Transverse colon (tissue), 4 donors: ENCODE data around the gene DMAP1. TPM values are rescaled to one million over a fixed set of nuclear protein-coding genes. Genes with fewer than 3 reads are reported as not detected.

Experiments used
- DNase-seq: peaks from one replicate; pipeline ENCODE4 v3.0.0-alpha.2; 2019
- H3K27ac ChIP-seq, 4 donors: fragments of 200-600 bp; sonication (generic); 2 replicates each; pipeline ENCODE4 v1.5.1; 2016 to 2018; ENCODE audit warnings: inconsistent platforms in 4 of 4
- H3K27me3 ChIP-seq: fragments of 200-600 bp; sonication (generic); 2 replicates; pipeline ENCODE4 v1.5.1; 2017; ENCODE audit warnings: inconsistent platforms
- H3K36me3 ChIP-seq, 4 donors: fragments of 200-600 bp; sonication (generic); 2 replicates each; pipeline ENCODE4 v1.5.1; 2017 to 2019; ENCODE audit warnings: inconsistent platforms in 4 of 4
- H3K4me1 ChIP-seq, 4 donors: fragments of 200-600 bp; sonication (generic); 2 replicates each; pipeline ENCODE4 v1.5.1; 2017 to 2020; ENCODE audit warnings: inconsistent platforms in 4 of 4
- H3K4me3 ChIP-seq, 4 donors: fragments of 200-600 bp; sonication (generic); 1 replicate in 1 of 4; 2 replicates in 3 of 4; pipeline versions ENCODE4 v1.5.1 to v1.6.1; 2017 to 2019; ENCODE audit warnings: inconsistent platforms in 4 of 4
- H3K9me3 ChIP-seq, 2 donors: fragments of 200-600 bp; sonication (generic); 2 replicates each; pipeline ENCODE4 v1.5.1; 2017 to 2019; ENCODE audit warnings: inconsistent platforms in 2 of 2
- EP300 ChIP-seq: sonication (generic); formaldehyde crosslinking; IDR thresholded peaks from one replicate; pipeline ENCODE4 v1.6.1; 2017; ENCODE audit warnings: antibody characterized with exemption, low read depth
- POLR2A ChIP-seq: fragments of 450-650 bp; IDR thresholded peaks from one replicate; pipeline ENCODE4 v1.6.1; 2016; ENCODE audit warnings: antibody characterized with exemption, mild to moderate bottlenecking, moderate library complexity
- POLR2AphosphoS5 ChIP-seq, 3 donors: sonication (generic); formaldehyde crosslinking; IDR thresholded peaks; one replicate each; pipeline ENCODE4 v1.6.1; 2016; ENCODE audit warnings: antibody characterized with exemption in 3 of 3
- WGBS, 2 donors: methylation state at CpG; one replicate each; pipeline ENCODE4 v1.1.5; 2018; ENCODE audit warnings: low coverage in 1 of 2; 5-methylcytosine and 5-hydroxymethylcytosine counted together
- in situ Hi-C, 4 donors: fragments of 200-750 bp; cut with MboI; loops; one replicate each; pipeline versions ENCODE4 v1.15.0 to v1.15.1; 2017; ENCODE audit warnings: low sequenced_read_pairs in 3 of 4, low pct_ligation_motif_present in 1 of 4, low pct_unique_long_range_greater_than_20kb in 1 of 4
- intact Hi-C: fragments of 100-400 bp; cut with DNase I; formaldehyde crosslinking; loops from one replicate; pipeline ENCODE4 v1.15.1; 2023; ENCODE audit warnings: low total_unique reads
- total RNA-seq, 4 donors: library from RNA; depleted of rRNA; stranded (reverse); fragments of >200 nt; gene quantifications; one replicate each; pipeline ENCODE4 v1.1.0, GENCODE V29; 2016
- TF ChIP-seq, protein P1 (sequence below), 5 experiments: fragments of 200-600 bp in 3 of 5; fragments of 450-650 bp in 2 of 5; sonication (generic) in 3 of 5; IDR thresholded peaks; 1 replicate in 2 of 5; 2 replicates in 3 of 5; pipeline ENCODE4 v1.5.1; 2016 to 2017; ENCODE audit warnings: antibody characterized with exemption in 5 of 5, inconsistent platforms in 3 of 5, mild to moderate bottlenecking in 2 of 5, moderate library complexity in 1 of 5

Gene DMAP1
- total RNA-seq, 4 donors from 2014 or later = 57.8 to 130 (median 93.6) TPM

DNA sequence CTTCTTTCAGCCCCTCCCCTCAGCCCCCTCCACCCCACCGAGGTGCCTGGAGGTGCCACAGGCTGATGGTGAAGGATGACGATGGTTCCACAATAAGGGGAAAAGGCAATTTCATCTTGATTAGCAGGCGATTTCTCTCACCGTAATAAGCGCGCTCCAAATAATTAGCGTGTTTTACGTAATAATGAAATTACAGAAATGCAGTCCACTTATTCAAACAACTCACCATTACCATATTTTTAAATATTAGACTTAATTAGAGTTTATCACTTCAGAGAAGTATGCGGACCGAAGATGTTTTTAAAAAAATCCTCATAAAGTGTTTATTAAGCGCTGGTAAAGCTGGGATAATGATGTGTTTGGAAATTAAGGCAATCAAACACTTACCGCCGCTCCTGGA is 14.9 kb downstream of the DMAP1 start:
- TF ChIP-seq EP300 (no peak), POLR2AphosphoS5 (IDR thresholded peaks at IDR 0.05) (no peak), POLR2A (no peak)
- TF ChIP-seq, protein P1, sequence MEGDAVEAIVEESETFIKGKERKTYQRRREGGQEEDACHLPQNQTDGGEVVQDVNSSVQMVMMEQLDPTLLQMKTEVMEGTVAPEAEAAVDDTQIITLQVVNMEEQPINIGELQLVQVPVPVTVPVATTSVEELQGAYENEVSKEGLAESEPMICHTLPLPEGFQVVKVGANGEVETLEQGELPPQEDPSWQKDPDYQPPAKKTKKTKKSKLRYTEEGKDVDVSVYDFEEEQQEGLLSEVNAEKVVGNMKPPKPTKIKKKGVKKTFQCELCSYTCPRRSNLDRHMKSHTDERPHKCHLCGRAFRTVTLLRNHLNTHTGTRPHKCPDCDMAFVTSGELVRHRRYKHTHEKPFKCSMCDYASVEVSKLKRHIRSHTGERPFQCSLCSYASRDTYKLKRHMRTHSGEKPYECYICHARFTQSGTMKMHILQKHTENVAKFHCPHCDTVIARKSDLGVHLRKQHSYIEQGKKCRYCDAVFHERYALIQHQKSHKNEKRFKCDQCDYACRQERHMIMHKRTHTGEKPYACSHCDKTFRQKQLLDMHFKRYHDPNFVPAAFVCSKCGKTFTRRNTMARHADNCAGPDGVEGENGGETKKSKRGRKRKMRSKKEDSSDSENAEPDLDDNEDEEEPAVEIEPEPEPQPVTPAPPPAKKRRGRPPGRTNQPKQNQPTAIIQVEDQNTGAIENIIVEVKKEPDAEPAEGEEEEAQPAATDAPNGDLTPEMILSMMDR (IDR thresholded peaks at IDR 0.05) = no peak
- H3K9me3 ChIP-seq = no peaks in the 10 kb centered on the region
- no peak for DNase-seq
- in situ Hi-C loops = loop anchor here in 1 of 4 donors (10.0 kb wide), 1 partner anchor 67 kb away; no protein-coding TSS in a partner anchor
- intact Hi-C loops = no loop called here
- no peaks in the 10 kb centered on the region for H3K4me1 ChIP-seq
- H3K36me3 ChIP-seq = no peaks in the 10 kb centered on the region
- no peaks in the 10 kb centered on the region for H3K27me3 ChIP-seq
- no peak overlapping the region for H3K27ac ChIP-seq
- WGBS, 2 donors = 97% methylated on average over 7 to 13 of the region's 13 CpGs
- no peak overlapping the region for H3K4me3 ChIP-seq

DNA sequence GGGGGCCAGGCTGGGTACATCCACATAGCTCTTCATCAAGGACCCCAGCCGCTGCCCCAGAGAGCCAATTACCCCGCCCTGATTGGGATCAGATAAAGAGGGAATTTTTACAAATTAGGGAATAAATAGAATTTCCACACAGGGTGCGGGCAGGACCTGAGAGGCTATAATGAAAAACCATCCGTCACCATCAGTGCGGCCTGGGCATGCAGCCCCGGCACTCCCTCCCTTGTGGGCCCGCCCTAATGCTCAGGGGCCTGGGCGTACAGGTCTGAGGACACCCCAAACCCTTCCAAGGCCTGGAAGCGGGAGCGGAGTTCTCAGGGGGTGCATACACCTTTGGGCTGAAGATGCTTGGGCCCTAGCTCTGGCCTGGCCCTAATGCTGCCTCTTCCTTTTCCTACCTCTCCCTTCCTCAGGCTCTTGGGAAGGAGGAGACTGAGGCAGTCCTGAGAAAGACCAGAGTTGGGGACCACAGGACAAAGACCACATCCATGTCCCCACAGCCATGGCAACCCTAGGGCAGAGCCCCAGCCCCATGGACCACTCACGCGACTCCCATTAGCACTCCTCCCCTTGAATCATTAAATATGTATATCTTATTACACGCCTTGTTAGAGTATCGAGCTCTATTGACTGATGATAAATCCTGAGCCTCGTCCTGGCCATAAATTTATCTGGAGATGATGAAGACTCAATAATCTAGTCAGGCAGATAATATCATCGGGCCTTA is 16.3 kb downstream of the DMAP1 start:
- in situ Hi-C loops (loop anchor here in 1 of 4 donors (10.0 kb wide), 1 partner anchor 65 kb away; no protein-coding TSS in a partner anchor), intact Hi-C loops (no loop called here)
- Histone ChIP-seq H3K27me3 (no peaks in the 10 kb centered on the region), H3K9me3 (no peaks in the 10 kb centered on the region), H3K4me3 (no peak overlapping the region), H3K36me3 (no peaks in the 10 kb centered on the region), H3K4me1 (no peaks in the 10 kb centered on the region), H3K27ac (no peak overlapping the region)
- DNase-seq = no peak
- 94 to 97% methylated on average over 6 to 16 of the region's 16 CpGs for WGBS, 2 donors
- no peak for TF ChIP-seq EP300
- no peak for TF ChIP-seq POLR2A
- no peak for TF ChIP-seq POLR2AphosphoS5 (IDR thresholded peaks at IDR 0.05)
- TF ChIP-seq, protein P1 (IDR thresholded peaks at IDR 0.05) = no peak

DNA sequence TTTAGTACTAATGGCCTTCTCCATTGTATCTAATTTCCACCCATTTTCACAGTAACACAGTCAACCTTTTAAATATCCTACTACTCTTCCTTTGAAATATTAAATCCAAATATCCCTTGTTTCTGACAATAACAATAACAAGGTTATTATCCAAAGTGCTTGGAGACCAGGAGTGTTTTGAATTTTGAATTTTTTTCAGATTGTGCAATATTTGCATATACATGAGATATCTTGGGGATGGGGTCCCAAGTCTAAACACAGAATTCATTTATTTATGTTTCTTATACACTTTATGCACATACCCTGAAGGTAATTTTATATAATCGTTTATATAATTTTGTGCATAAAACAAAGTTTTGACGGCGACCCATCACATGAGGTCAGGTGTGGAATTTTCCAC is 17.5 kb downstream of the DMAP1 start:
- no peaks in the 10 kb centered on the region for H3K27me3 ChIP-seq
- H3K4me1 ChIP-seq = no peaks in the 10 kb centered on the region
- no peak for TF ChIP-seq POLR2A
- TF ChIP-seq, protein P1 (IDR thresholded peaks at IDR 0.05) = no peak
- TF ChIP-seq POLR2AphosphoS5 (IDR thresholded peaks at IDR 0.05) = no peak
- 89 to 92% methylated on average over 3 of the region's 3 CpGs for WGBS, 2 donors
- H3K4me3 ChIP-seq = no peak overlapping the region
- no peaks in the 10 kb centered on the region for H3K36me3 ChIP-seq
- in situ Hi-C loops (no loop called here), intact Hi-C loops (no loop called here)
- no peak for DNase-seq
- H3K9me3 ChIP-seq = no peaks in the 10 kb centered on the region
- no peak overlapping the region for H3K27ac ChIP-seq

DNA sequence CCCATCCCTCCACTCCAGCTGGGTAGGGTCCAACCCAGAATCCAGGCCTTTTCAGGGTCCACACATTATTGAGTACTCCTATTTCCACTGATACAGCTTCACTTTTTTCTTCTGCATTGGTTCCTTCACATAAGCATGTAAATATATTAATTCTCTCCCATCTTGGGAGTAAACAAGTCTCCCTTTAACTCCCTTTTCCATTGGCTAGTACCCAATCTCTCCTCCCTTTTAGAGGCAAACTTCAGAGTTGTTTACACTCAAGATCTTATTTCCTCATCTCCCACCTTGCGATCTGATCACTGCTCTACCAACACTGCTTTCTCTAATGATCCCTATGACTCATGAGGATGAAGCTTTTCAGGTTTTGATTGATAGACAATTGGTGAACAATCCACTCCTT is 20.3 kb downstream of the DMAP1 start:
- Histone ChIP-seq H3K4me3 (no peak overlapping the region), H3K27ac (no peak overlapping the region), H3K36me3 (no peaks in the 10 kb centered on the region), H3K27me3 (no peaks in the 10 kb centered on the region), H3K4me1 (peaks cover 18 to 26% (median 20%) of the 10 kb centered on the region in 4 donors), H3K9me3 (no peaks in the 10 kb centered on the region)
- no peak for DNase-seq
- TF ChIP-seq, protein P1 (IDR thresholded peaks at IDR 0.05) = no peak
- TF ChIP-seq EP300 (no peak), POLR2AphosphoS5 (IDR thresholded peaks at IDR 0.05) (no peak), POLR2A (no peak)
- intact Hi-C loops = no loop called here
- WGBS, 2 donors = 78 to 87% methylated on average over 1 of the region's 1 CpG
- in situ Hi-C loops = no loop called here
